GM21367 (cell line): ENCODE measurements around the gene HNRNPH2.

Source experiments
- ATAC-seq: cut with Tn5 transposase; IDR thresholded peaks from one replicate; pipeline ENCODE4 v1.9.1; 2021; ENCODE audit not compliant: unreplicated experiment

Gene HNRNPH2

DNA sequence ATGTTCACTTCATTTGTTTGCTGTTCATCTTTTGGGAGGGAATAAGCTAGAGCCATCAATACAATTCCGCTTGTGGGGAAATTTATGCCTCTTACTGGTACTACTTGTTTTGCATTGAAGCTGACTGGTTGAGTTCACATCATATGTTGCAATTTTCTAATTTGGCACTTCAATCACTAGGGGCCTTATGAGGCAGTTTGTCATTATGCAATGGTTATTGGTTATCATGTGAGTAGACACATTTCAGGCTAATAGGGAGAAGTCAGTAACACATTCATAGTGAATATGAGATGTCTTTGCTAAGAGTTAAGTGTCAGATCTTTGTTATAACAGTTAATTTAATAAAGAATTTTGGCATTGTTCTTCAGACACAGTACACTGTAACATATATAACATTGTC is 12.2 kb upstream of the HNRNPH2 start:
- ATAC-seq = no peak

DNA sequence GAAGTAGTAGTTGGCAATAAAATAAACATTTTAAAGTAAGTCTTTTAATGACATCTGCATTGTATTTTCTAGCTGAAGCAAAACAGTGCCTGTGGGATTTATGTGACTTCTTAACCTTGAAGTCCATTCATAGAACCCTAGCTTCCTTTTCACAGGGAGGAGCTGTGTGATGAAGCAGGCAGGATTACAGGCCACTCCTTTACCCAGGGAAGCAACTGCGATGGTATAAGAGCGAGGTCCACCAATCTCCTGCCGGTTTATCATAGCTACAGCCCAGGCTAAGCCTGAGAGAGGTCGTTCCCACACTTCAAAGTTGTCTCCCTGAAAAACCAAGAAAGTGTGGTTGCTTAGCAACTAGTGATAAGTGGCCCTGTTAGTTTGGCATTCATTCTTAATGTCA is 10.2 kb upstream of the HNRNPH2 start:
- ATAC-seq = no peak

DNA sequence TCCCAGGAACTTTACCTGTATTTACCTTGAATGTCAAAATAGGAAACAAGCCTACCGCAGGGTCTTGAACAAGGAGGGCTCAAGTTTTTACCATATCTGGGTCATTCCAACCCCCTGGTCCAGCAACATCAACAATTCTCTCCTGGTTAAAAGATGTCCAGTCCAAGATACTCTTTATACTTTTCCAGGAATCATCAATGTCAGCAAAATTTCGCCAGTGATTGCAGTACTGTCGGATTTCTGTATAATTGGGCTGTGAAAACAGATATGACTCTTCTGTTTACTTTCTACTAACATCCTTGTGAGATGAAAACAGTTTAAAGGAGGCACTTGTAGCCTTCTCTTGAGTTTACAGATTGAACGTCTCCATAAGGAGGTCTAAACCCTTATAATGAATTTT is 9.3 kb upstream of the HNRNPH2 start:
- ATAC-seq = no peak

DNA sequence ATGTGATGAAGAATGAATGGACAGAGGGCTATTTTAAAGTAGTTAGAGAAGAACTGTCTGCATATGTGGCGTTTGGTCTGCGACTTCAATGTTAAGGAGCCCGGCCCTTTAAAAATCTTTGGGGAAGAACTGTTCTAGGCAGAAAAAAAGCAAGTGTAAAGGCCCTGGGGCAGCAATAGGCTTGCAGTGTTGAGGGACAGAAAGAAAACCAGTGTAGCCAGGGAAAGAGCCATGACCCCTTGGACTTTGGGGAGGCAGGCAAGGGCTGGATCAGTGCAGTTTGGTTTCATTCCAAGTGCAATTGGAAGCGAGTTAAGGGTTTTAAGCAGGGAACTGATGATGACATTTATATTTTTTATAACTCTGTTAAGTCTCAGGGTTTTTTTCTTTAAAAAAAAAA is 8.2 kb upstream of the HNRNPH2 start:
- ATAC-seq = no peak

DNA sequence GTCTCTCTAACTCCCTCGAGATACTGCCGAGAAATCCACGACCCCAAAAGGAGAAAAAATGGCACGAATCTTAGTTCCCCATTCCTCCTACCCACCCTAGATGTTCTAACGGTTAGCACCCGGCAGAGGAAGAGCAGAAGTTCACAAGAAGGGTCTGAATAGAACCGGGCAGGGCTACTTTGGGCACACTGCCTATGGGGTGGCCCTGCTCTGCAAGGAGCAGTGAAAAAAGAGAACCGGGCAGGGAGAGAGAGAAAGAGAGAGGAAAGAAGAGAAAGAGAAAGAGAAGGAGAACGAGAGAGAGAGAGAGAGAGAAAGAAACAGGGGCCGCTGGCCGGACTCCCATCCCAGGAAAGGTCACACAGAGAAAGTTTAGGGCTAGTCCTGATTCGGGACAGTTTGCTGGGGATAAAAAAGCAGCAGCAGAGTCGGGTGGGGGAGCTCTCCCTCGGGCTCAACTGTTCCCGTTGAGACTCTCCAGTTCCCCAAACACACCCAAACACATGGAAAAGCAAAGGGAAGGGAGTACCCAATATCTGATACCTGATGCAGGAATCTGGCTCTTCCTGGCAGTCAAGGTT is 765 bp upstream of the HNRNPH2 start:
- no peak for ATAC-seq

DNA sequence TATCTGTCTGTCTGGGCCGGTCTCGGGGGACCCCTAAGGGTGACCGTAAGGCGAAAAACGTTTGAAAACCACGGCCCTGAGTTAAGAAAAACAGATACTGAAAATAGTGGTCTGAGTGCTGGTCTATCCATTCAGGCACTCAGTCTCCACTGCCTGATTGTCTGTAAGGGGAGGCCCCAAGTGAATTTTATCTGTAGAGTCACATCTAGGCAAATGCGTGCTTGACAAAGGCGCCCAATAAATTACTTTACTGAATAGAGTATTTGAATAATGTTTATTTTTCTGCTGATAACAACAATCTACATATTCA is 465 bp downstream of the HNRNPH2 start:
- peak; percentile 19 for ATAC-seq

DNA sequence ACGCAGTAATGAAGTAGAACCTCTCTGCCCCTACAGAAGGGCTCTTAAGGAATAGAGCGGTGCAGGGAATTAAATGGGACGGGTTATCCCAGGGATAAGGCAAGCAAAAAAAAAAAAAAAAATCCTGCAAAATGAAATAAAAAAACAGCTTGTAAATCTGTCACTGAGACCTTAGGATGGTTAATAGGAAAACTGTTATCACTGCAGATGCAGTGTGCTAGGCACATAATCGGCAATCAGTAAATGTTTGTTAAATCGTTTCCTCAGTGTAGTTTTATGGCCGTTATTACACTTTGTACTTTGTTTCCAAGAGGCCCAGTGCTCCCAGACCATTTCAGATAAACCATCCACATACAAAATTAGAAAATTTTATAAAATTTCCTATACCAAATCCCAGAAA is 1.0 kb downstream of the HNRNPH2 start:
- no peak for ATAC-seq

DNA sequence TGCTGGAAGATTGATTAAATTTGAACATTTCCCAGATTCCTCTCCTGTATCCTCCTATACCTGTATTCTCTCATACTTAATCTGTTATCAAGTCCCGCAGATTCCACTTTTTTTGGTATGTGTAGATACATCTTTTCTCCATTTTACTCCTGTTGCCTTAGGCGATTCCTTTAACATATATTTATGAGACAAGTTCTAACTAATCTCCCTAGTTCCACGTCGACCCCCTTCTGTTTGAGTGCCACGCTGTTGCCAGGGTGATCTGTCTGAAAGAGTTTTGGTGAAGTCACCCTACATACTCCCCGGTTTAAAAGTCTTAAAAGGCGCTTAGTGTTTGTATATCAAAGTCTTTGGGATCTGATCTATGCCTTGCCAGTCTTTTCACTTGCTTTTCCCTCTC is 2.4 kb downstream of the HNRNPH2 start:
- no peak for ATAC-seq

DNA sequence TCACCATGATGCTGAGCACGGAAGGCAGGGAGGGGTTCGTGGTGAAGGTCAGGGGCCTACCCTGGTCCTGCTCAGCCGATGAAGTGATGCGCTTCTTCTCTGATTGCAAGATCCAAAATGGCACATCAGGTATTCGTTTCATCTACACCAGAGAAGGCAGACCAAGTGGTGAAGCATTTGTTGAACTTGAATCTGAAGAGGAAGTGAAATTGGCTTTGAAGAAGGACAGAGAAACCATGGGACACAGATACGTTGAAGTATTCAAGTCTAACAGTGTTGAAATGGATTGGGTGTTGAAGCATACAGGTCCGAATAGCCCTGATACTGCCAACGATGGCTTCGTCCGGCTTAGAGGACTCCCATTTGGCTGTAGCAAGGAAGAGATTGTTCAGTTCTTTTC is 4.0 kb downstream of the HNRNPH2 start:
- ATAC-seq = no peak

DNA sequence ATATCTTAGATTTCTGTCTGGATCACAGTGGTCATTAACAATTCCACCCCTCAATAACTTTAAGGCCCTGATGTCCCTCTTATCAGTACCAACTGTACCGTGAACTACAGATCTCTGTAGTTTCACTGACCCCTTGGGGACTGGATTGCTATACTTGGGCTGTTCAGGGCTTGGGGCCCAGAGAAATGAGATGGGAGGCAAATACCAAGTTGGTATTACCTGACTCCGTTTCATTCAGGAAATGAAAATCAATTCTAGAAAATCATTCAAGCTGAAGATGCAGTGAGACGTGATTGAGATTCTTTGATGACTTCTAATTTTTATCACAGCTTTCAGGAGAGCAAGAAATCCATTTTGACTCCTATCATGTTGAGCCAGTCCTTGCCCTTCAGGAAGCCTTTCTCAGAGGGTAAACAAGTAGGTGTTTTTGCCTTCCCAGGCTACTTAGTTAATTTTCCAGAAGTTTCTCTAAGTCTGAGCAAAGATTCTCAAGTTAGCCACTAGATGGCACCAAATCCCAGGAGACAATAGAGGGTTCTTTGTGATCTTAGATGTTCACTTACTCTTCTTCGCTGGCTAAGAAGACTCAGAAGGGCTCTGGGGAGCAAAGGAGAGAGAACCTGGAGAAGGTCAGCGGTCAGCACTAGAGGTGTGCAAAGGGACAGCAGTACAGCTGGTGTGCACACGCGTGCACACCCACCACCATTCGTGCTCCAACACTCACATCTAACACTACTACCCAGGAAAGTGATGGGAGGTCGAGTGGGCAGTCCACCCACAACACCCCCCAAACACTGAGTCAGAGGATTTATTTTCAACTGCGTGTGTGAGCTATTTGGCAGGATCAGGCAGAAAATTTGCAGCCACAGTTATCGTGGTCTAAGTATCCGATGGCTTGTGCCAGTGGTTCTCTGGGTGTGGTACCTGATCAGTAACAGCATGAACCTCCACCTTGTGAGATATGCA is 7.4 kb downstream of the HNRNPH2 start:
- peak; percentile 47 for ATAC-seq

DNA sequence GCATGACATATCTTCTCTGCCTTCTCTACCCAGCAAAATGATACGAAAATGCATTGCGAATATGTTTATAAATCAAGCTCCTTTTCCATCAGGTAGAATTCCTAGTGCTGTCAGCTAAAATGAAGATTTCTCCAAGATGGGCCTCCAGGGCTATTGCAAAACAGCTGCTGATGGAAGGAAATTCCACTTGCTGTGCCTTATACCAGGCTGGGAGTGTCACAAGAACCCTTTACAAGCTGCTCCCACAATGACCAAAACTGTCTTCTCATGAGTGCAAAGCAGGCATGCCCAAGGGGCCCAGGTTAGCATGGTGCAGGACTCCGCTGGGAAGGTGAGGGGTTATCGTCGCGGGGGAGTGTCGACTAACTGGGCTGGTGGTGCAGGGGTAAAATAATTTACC is 8.7 kb downstream of the HNRNPH2 start:
- ATAC-seq = no peak

DNA sequence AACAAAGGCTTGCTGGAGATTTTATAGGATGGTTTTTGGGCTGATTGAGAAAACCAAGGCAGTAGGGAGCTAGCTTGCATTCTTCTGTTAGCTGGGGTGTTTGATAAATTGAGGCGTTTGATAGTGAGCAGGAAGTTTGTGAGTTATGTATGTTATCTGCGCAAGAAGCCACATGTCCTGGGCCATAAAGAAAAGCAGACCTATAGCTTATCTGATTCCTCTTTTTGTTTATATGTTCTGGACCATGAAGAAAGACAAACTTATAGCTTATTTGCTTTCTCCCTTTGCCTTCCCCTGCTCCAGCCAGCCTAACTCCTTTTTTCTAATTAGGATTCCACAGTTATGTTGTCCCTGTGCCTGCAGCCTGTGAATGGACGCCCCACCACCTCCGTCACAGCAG is 9.2 kb downstream of the HNRNPH2 start:
- ATAC-seq = no peak

DNA sequence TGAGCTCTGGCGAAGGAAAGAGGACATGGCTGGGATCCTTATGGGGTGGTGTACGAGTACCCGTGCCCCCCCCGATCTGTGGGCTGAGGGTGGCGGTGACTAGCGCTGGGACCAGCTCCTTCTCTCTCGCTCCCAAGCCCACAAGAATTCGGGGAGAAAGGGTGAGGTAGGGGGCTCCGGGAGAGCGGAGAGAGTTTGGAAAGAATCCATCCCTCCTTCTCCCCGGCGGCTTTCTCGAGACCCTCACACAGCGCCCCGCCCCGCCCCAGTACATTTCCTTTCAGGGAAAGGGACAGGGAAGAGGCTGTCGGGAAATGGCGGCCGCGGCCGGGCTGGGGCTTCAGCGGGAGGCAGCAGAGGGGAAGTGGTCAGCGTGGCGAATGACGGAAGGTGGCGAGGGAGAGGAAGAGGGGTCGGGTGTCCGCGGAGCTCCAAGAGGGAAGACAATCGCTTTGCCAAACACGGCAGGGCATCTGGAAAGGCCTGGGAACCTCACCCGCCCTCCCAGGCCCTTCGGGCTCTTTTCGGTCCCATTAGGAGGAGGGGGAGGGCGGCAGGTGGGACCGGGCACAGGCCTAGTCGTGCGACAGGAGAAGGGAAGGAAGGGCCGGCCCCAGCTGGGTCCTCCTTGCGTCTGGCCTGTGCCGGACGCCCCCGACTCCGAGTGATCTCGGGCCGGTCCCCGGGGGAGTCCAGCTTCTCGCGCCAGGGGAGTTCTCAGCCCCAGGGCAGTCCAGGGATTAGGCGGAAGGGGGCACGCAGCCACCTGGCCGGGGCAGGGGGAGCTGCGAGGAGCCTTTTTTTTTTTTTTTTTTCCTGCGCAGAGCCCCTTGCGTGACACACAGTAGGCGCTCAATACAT is 10.2 kb downstream of the HNRNPH2 start:
- no peak for ATAC-seq

DNA sequence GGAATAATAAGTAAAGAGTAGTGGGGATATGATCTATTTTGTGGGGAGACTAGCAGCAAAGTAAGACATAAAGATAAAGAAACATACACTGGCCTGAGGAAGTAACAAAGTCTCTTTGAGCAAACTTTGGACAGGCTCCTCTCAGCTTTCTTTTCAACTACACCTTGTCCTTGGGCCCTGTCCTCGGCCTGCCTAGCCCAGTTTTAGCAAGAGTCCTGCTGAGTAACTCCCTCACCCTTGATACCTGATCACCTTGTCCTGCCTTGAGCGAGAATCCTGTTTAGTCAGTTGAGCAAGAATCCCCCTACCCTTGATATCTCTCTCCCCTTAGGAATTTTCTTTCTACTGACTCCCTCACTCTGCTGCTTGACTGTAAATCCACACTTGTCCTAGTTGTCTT is 11.5 kb downstream of the HNRNPH2 start:
- no peak for ATAC-seq

DNA sequence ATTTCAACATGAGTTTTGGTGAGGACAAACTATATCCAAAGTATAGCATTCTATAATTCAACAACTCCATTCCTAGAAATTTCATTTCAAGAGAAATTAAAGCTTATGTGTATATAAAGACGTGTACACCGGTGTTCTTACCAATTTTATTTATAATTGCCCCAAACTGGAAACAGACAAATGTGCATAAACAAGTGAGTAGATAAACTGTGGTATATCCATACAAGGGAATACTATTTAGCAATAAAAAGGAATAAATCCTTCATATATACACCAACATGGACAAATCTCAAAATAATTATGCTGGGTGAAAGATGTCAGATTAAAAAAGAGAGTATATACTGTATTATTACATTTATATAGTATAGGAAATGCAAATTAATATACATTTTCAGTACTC is 19.9 kb downstream of the HNRNPH2 start:
- ATAC-seq = no peak

DNA sequence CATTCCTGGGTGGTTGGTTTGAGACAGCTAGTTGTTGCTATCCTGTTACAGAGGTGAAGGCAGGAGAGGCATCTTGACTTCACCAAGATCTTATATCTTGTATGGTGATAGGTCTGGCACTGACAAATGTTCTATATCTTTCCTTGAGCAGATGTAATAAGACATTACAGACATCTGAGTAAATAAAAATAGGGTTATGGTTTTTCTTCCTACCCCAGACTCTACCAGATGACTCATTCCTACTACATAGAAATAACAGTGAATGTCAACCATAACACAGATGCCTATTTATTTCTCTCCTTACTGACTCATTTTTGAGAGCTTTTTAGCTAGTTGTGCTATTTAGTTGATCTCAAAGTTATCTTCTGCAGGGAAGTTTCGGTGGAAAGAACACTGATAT is 21.9 kb downstream of the HNRNPH2 start:
- peak; percentile 43 for ATAC-seq

DNA sequence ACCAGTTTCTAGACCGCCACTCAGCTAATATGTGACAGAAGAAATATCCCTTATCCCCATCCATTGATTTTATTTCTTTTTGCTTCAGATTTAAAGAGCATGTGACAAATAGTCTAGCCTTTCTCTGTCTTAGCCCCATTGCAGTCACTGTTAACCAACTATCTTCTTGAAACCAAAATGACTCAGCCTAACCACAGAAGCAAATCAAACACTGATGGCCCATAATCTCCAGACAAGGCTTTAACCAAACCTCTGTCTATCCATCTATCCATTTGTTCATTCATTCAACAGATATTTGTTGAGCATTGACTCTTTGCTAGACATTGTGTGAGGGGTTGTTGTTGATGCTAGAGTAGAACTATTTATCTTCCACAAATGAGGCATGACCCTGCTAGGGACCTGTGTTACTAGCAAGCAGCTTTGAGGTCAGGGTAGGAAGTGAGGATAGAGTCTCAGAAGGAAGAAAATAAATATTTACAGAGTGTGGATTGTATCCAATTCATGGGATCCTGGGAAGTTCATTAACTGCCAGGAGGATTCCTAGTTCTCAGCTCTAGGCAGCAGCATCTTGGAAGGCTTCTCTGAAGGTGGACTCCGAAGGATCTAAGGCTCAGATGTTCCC is 22.5 kb downstream of the HNRNPH2 start:
- ATAC-seq = peak; percentile 93

DNA sequence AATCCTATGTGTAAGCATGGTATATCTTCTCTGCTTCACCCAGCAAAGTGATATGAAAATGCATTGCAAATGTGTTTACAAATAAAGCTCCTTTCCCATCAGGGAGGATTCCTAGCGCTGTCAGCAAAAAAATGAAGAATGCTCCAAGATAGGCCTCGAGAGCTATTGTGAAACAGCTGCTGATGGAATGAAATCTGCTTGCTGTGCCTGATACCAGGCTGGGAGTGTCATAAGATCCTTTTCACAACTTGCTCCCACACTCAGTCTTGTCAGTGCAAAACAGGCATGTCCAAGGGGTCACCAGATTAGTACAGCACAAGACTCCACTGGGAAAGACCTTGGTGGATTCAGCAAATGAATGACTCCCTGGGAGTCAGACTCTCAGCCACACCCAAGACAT is 34.1 kb downstream of the HNRNPH2 start:
- no peak for ATAC-seq

DNA sequence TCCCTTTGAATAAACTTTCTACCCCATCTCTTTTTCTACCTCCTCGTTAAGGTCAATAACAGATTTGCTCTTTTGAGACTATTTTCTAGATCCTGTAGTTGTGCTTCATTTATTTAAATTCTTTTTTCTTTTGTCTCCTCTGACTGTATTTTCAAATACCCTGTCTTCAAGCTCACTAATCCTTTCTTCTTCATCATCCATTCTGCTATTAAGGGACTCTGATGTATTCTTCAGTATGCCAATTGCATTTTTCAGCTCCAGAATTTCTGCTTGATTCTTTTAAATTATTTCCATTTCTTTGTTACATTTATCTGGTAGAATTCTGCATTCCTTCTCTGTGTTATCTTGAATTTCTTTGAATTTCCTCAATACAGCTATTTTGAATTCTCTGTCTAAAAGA is 41.3 kb downstream of the HNRNPH2 start:
- no peak for ATAC-seq

DNA sequence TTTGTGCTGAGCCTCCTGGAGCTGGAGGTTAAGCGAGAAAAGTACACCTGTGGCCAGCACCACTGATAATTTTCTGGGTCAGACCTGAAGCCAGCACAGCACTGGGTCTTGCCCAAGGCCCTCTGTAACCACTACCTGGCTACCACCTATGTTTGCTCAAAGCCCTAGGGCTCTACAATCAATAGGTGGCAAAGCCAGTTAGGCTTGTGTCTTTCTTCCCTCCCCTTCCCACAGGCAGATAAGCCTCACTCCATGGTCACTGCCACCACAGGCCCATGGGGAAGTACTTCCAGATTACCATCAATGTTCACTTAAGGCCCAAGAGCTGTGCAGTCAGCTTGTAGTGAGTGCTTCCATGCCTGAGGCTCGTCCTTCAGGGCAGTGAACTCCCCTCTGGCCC is 42.1 kb downstream of the HNRNPH2 start:
- no peak for ATAC-seq

DNA sequence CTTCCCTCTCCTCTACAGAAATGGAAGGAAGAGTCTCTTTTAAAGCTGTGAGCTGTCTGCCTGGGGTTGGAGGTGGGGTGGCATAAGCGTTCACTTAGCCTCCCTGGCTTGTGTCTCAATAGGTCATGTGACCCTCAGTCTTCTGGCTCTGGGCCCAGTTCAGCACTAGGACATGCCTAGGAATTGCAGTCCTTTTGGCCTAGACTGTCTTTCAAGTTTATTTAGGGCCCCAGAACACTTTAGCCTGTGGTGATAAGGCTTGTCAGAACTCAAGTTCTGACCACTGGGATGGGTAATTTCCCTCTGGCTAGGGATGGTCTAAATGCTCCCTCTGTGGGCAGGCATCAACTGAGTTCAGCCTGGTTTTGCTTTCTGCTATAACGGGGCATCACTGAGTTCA is 42.9 kb downstream of the HNRNPH2 start:
- no peak for ATAC-seq
